GM18870 (cell line): Measurements from ENCODE around the gene ULK2.

Experiments
- ATAC-seq: cut with Tn5 transposase; IDR thresholded peaks from one replicate; pipeline ENCODE4 v1.9.1; 2021; ENCODE audit warnings: moderate library complexity; ENCODE audit not compliant: unreplicated experiment

The ULK2 gene

GRCh38 chr17:19747829-19748806 is 119.6 kb downstream of the ULK2 start, which contains the start of gene ALDH3A1:
ALDH3A1 (minus strand) TSS chr17:19748298; CDS start chr17:19745129, 3,169 bp downstream.
- no peak for ATAC-seq

DNA sequence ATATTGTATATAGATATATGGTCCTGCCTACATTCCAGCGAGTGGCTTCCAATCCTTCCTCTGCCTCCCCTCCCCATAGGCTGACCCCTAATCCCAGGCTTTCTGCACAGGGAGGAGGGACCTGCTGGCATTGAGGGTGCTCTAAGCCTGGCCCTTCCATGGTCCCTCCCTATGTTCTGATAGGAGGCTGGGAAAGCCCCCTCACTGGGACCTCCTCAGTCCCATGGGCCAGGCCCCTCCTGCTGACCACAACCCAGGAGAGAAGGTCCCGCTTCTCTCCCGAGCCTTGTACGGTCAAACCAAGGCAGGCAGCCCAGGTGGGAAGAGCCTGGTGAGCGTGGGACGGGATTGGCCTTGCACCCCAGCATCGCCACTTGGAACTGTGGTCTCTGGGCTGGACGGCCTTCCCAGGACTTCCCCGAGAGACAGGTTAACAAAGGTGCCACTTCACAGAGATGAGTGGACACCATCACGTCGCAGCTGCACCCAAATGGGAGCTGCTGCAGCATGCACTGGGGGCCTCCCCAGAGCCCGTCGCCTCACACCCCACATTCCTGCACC is 120.5 kb downstream of the ULK2 start:
- no peak for ATAC-seq

- no peak for ATAC-seq
These were observed 121.2 kb downstream of the ULK2 start for GRCh38 chr17:19746517-19746916.

GRCh38 chr17:19744922-19745757 is 122.6 kb downstream of the ULK2 start:
- no peak for ATAC-seq

- no peak for ATAC-seq
These were observed 123.2 kb downstream of the ULK2 start for GRCh38 chr17:19744492-19744891.

DNA sequence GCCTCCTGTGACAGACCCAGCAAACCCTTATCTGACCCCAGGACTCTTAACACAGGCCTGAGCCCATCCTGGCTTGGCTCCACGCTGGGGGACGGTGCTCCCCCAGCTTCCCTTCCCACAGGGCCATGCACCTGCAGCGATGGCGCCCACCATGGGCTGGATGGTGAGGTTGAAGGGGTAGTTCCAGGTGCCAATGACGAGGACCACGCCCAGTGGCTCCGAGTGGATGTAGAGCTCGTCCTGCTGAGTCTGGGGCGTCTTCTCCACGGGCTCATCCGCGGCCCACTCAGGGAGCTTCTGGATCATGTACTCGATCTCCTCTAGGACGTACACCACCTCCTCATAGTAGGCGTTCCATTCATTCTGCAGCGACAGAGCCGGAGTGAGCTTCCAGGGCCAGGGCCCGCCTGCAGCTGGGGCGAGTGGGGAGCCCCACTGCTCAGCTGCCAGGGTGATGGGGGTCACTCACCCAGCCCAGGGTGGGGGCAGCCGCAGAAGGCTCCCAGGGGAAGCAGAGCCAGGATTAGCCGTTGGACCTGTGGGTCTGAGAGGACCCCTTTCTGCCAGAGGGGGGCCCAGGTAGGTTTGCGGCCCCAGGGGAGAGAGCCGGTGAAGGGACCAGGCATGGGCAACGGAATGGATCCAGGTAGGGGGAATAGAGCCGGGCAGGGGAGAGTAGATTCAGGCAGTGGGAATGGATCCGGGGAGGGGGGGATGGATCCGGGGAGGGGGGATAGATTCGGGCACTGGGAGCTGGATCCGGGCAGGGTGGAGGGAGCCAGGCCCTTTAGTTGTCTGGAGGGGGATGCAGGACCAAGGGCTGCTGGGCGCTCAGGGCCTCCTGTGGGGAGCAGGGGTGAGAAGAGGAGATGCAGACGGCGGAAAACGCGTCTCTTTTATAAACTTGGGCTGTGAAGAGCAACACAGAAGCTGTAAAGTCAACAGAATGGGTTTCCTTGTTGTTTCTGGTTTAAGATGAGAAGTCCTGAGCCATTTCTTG is 124.3 kb downstream of the ULK2 start:
- ATAC-seq: no peak

DNA sequence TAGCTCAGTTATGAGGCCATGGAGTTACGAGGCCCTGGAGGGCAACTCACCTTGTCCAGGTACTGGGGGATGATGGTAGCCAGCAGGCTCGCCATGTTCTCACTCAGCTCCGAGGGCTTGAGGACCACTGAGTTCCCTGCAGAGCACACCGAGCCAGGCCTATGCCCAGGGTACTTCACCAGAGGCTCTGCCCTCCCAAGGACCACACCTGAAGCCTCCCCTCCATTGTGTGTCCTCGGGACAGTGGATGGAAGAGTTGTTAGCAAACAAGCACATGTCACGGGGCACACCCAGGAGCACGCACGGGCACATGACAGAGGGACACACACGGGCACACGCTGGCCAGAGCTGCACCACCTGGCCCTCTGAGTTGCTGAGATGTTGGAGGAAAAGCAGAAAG is 125.2 kb downstream of the ULK2 start:
- no peak for ATAC-seq

DNA sequence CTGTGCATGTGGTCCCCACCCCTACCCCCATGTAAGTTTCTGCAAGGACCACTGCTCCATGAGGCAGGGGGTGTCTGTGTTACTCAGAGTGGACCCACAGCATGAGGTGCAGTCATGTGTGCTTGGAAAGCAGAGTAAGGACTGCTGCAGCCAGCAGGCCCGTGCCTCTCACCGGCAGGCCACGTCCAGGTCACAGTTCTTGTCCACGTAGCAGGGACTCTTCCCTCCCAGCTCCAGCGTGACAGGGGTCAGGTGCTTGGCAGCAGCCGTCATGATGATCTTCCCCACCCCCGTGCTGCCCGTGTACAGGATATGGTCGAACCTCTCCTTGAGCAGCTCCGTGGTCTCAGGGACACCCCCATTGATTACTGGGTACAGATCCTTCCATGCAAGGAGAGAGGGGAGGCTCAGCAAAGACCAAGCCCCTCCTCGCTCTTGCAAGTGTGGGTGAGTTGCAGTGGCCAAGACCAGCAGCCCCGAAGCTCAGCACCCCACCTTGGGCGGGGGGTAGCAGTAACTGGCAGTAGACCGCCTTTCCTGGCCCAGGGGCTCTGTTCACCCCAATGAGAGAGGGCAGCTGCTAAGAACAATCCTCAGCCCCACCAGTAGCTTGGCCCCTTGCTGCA is 125.8 kb downstream of the ULK2 start:
- no peak for ATAC-seq

DNA sequence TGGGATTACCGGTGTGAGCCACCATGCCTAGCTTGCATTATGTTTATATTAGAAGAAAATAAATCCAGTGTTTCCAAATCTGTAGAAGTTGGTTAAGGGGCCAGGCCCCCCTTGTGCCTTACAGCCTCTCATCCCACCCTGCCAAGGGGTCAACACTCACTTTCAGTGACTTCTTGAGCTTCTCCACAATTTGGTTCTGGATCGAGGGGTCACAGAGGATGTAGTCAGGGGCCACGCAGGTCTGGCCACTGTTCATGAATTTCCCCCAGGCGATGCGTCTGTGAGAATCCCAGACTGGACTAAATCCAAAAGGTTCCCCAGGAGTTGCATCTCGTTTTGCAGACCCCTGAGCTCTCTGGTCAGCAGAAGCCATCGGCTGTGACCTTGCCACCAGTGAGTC is 126.8 kb downstream of the ULK2 start:
- ATAC-seq: no peak

- no peak for ATAC-seq
These were observed 128.2 kb downstream of the ULK2 start for GRCh38 chr17:19739241-19740201.

DNA sequence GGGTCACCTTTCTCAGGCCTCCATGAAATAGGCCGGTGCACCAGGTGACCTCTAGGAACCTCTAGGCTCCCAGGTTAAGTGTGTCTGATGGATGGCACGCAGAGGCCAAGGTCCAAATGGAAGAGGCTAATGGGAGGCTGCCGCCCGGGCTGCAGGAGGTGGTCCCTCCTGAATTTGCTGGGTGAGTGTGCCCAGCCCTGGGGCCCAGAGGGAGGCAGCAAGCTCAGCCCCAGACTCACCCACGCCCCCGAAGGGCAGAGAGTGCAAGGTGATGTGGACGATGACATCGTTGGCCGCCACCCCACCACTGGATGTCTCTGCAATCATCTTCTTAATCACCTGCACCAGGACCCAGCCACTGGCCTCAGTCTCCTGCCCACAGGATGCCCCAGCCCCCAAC is 129.0 kb downstream of the ULK2 start:
- no peak for ATAC-seq

DNA sequence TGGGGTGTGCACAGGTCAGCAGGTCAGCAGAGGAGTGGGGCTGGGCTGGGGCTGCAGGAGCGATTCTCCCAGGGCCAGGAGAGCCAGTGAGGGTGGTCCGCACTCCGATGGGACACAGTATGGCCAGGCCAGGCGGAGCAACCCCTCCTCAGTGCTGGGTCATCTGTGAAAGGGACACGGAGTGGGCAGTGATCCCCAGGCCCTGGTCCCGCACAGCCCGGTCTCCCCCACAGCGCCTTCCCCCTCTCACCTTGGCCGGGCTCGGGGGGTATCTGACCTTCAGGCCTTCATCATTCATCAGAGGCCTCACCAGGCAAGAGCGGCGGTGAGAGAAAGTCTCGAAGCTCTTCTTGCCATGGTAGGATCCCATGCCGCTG is 129.7 kb downstream of the ULK2 start:
- no peak for ATAC-seq

DNA sequence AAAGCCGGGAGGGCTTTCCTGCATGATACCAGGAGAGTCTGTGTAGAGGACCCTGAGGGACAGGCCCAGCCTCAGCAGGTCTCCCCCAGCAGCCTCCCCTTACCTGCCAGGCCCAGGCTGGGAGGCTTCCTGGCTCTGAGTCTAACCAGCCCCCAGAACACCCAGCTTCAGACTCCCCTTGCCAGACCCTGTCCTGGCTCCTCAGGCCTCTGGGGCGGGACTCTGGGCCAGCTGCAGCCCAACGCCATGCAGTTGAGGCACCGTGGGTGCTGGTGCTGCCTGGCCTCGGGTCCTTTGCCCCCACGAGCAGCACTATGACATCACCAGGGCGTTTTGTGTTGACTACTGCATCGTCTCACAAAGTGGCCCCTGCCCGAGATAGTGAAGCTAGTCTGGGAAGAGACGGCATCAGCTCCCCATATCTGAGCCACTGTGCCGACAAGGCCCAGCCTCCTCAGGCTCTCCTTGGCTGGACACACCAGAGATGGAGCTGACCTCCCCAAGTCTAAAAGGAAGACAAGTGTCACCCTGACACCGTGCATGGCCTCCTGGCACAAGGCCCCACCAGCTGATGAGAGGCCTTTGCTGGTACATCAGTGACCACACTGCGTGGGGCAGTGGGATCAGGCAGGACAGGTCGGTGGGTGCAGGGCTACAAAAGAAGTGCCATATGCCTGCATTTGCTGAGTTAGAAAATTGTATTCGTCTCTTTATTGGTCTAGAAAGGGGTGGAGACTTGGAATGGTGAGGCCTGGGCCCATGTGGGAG is 130.2 kb downstream of the ULK2 start:
- ATAC-seq: no peak

GRCh38 chr17:19736071-19736470 is 131.7 kb downstream of the ULK2 start:
- ATAC-seq: no peak

- ATAC-seq: no peak
These were observed 133.7 kb downstream of the ULK2 start for GRCh38 chr17:19733953-19734526.

DNA sequence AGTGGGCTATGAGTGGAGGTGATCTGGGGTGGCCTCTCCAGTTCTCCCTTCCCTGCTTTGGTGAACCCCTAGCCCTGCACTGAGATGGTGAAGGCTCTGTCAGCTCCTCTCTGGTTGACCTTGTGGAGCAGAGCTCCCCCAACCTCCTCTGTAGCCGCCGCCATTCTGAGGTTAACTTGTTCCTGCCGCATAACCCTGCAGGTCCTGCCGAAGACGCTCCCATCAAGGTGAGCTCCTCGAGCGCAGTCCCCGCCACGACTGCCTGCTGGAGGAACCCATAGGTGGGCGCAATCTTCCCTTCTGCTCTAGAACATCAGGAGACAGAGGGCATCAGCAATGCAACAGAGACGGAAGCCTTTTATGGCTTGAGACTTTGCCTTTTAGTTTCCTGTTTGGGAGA is 136.1 kb downstream of the ULK2 start:
- no peak for ATAC-seq

DNA sequence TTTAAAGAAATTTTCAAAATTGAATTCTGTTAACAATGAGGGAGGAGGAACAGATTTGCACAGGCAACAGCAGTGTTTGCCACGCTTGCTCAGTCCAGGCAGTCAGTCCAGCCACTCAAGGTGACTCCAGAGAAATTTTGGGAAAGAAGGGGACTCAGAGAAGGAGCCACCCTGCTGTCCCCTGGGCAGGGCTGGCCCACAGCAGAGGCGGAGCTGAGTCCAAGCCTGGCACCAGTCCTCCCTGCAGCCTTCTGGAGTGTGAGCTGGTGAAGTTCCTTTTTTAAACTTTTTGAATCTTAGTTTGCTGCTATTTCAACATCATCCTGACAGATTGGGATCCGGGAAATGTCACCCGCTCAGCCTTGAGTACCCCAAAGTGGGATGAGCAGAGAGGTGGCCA is 136.9 kb downstream of the ULK2 start:
- ATAC-seq: no peak

DNA sequence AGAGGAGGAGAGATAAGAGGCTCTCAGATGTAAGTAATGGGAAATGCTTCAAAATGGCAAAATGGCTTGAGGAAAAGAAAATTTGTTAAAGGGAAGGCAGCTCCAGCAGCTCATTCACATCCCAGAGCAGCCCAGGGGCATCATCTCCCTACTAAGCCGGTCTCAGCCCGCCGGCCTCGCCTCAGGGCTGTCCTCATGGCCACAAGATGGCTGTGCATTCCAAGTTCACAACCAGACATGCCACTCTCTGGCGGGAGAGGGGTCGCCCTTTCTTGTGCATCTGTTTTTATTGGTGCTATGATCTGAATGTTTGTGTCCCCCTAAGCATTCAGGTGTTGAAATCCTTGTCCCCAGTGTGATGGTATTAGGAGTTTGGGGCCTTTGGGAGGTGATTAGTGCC is 137.8 kb downstream of the ULK2 start:
- ATAC-seq: no peak
